GM23338 (cell line): ENCODE data around the gene RAB20.

Experiments
- EZH2 ChIP-seq: fragments of 200-600 bp; sonication (generic); IDR thresholded peaks from one replicate; pipeline ENCODE4 v1.8.0; 2017; ENCODE audit warnings: antibody characterized with exemption, mild to moderate bottlenecking, low read depth; ENCODE audit not compliant: unreplicated experiment
- EZH2phosphoT487 ChIP-seq: fragments of 200-600 bp; sonication (generic); IDR thresholded peaks from one replicate; pipeline ENCODE4 v1.8.1; 2018; ENCODE audit warnings: antibody characterized with exemption; ENCODE audit not compliant: unreplicated experiment
- JUNB ChIP-seq: IDR thresholded peaks from one replicate; pipeline ENCODE4 v1.6.1; 2016; ENCODE audit warnings: antibody characterized with exemption; ENCODE audit not compliant: unreplicated experiment
- POLR2AphosphoS5 ChIP-seq: IDR thresholded peaks from 2 replicates; pipeline ENCODE4 v1.6.1; 2016; ENCODE audit warnings: antibody characterized with exemption, low read depth
- TF ChIP-seq, protein P1 (sequence below), 2 experiments: fragments of 200-600 bp in 1 of 2; sonication (generic) in 1 of 2; conservative IDR thresholded peaks; 2 replicates each; pipeline versions ENCODE4 v1.5.1 to v1.6.1; 2016 to 2017; ENCODE audit warnings: antibody characterized with exemption in 2 of 2, low read depth in 2 of 2, mild to moderate bottlenecking in 2 of 2, moderate library complexity in 1 of 2
- TF ChIP-seq, protein P2 (sequence below): IDR thresholded peaks from one replicate; pipeline ENCODE4 v1.6.1; 2018; ENCODE audit warnings: antibody characterized with exemption; ENCODE audit not compliant: unreplicated experiment

DNA sequence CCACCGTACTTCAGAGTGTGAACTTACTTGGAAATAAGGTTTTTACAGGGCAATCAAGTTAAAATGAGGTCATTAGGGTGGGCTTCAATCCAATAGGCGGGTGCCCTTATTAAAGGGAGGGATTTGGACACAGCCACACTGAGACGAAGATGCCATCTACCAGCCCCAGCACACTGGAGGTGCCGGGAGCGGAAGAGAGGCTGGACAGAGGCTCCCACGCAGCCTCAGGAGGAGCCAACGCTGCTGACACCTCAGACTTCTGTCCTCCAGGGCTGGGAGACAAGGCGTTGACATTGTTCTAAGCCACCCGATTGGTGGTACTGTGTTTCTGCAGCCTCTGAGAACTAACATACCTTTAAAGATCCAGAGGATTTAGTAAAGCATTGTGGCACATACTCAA is 12.6 kb upstream of the RAB20 start:
- TF ChIP-seq, protein P1, sequence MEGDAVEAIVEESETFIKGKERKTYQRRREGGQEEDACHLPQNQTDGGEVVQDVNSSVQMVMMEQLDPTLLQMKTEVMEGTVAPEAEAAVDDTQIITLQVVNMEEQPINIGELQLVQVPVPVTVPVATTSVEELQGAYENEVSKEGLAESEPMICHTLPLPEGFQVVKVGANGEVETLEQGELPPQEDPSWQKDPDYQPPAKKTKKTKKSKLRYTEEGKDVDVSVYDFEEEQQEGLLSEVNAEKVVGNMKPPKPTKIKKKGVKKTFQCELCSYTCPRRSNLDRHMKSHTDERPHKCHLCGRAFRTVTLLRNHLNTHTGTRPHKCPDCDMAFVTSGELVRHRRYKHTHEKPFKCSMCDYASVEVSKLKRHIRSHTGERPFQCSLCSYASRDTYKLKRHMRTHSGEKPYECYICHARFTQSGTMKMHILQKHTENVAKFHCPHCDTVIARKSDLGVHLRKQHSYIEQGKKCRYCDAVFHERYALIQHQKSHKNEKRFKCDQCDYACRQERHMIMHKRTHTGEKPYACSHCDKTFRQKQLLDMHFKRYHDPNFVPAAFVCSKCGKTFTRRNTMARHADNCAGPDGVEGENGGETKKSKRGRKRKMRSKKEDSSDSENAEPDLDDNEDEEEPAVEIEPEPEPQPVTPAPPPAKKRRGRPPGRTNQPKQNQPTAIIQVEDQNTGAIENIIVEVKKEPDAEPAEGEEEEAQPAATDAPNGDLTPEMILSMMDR (conservative IDR thresholded peaks at IDR 0.05; ENCODE audit: low read depth in 2 of 2): no peak
- no peak for TF ChIP-seq EZH2phosphoT487
- TF ChIP-seq, protein P2, sequence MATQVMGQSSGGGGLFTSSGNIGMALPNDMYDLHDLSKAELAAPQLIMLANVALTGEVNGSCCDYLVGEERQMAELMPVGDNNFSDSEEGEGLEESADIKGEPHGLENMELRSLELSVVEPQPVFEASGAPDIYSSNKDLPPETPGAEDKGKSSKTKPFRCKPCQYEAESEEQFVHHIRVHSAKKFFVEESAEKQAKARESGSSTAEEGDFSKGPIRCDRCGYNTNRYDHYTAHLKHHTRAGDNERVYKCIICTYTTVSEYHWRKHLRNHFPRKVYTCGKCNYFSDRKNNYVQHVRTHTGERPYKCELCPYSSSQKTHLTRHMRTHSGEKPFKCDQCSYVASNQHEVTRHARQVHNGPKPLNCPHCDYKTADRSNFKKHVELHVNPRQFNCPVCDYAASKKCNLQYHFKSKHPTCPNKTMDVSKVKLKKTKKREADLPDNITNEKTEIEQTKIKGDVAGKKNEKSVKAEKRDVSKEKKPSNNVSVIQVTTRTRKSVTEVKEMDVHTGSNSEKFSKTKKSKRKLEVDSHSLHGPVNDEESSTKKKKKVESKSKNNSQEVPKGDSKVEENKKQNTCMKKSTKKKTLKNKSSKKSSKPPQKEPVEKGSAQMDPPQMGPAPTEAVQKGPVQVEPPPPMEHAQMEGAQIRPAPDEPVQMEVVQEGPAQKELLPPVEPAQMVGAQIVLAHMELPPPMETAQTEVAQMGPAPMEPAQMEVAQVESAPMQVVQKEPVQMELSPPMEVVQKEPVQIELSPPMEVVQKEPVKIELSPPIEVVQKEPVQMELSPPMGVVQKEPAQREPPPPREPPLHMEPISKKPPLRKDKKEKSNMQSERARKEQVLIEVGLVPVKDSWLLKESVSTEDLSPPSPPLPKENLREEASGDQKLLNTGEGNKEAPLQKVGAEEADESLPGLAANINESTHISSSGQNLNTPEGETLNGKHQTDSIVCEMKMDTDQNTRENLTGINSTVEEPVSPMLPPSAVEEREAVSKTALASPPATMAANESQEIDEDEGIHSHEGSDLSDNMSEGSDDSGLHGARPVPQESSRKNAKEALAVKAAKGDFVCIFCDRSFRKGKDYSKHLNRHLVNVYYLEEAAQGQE: no peak
- no peak for TF ChIP-seq JUNB
- TF ChIP-seq EZH2: no peak
- TF ChIP-seq POLR2AphosphoS5: no peak
